Mucosa of rectum (tissue), 2 donors: ENCODE results near the gene RASA4B.
"Not testable (repeated sequence)": the region's sequence is repeated elsewhere in the genome, so short reads cannot be mapped to it uniquely, and the experiment has no call there.

Experiments used
- H3K27ac ChIP-seq, 2 donors: one replicate each; pipeline ENCODE4 v1.7.0; 2013; ENCODE audit warnings: inconsistent platforms in 2 of 2, low read depth in 2 of 2, low read length in 2 of 2
- H3K27me3 ChIP-seq, 2 donors: one replicate each; pipeline ENCODE4 v1.7.0; 2013; ENCODE audit warnings: low read length in 2 of 2; ENCODE audit not compliant: control insufficient read depth in 2 of 2, insufficient read depth in 2 of 2
- H3K36me3 ChIP-seq, 2 donors: one replicate each; pipeline ENCODE4 v1.7.0; 2013; ENCODE audit warnings: low read length in 2 of 2; ENCODE audit not compliant: control insufficient read depth in 2 of 2, insufficient read depth in 2 of 2
- H3K4me1 ChIP-seq, 2 donors: one replicate each; pipeline ENCODE4 v1.7.0; 2013; ENCODE audit warnings: low read length in 2 of 2, mild to moderate bottlenecking in 1 of 2; ENCODE audit not compliant: control insufficient read depth in 2 of 2, insufficient read depth in 2 of 2
- H3K4me3 ChIP-seq, 2 donors: one replicate each; pipeline ENCODE4 v1.7.0; 2013; ENCODE audit warnings: low read length in 2 of 2
- H3K9ac ChIP-seq, 2 donors: one replicate each; pipeline ENCODE4 v1.7.0; 2013; ENCODE audit warnings: low read length in 2 of 2, low read depth in 1 of 2, mild to moderate bottlenecking in 1 of 2
- H3K9me3 ChIP-seq, 2 donors: one replicate each; pipeline ENCODE4 v1.7.0; 2013; ENCODE audit warnings: low read length in 2 of 2; ENCODE audit not compliant: control insufficient read depth in 2 of 2
- donor health status: healthy.
- donor health status: Normal muscosa, but diverticular disease.

The RASA4B gene

DNA sequence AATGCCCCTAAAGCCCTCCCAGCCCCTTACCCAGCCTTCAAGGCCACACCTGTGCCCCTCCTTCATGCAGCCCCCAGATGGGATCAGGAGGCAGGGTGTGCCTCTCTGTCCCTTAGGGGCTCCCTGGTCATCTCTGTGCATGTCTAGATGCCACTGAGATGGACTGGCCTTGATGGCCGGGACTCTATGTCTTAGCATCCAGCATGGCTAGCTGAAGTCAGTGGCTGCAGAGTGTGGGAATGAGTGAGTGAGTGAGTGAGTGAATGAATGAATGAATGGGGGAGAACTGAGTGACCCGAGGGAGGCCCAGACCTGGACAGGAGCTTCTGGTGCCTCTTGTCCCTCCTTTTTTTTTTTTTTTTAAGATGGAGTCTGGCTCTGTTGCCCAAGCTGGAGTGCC lies 14.6 kb upstream of the RASA4B start:
- H3K4me1 ChIP-seq, H3K9me3 ChIP-seq, H3K9ac ChIP-seq, H3K36me3 ChIP-seq, H3K27me3 ChIP-seq, H3K4me3 ChIP-seq, H3K27ac ChIP-seq: not testable (repeated sequence)

GRCh38 chr7:102531583-102531982 lies 14.0 kb upstream of the RASA4B start:
- H3K36me3 ChIP-seq, H3K4me1 ChIP-seq, H3K4me3 ChIP-seq, H3K9me3 ChIP-seq, H3K27me3 ChIP-seq, H3K9ac ChIP-seq, H3K27ac ChIP-seq: not testable (repeated sequence)

DNA sequence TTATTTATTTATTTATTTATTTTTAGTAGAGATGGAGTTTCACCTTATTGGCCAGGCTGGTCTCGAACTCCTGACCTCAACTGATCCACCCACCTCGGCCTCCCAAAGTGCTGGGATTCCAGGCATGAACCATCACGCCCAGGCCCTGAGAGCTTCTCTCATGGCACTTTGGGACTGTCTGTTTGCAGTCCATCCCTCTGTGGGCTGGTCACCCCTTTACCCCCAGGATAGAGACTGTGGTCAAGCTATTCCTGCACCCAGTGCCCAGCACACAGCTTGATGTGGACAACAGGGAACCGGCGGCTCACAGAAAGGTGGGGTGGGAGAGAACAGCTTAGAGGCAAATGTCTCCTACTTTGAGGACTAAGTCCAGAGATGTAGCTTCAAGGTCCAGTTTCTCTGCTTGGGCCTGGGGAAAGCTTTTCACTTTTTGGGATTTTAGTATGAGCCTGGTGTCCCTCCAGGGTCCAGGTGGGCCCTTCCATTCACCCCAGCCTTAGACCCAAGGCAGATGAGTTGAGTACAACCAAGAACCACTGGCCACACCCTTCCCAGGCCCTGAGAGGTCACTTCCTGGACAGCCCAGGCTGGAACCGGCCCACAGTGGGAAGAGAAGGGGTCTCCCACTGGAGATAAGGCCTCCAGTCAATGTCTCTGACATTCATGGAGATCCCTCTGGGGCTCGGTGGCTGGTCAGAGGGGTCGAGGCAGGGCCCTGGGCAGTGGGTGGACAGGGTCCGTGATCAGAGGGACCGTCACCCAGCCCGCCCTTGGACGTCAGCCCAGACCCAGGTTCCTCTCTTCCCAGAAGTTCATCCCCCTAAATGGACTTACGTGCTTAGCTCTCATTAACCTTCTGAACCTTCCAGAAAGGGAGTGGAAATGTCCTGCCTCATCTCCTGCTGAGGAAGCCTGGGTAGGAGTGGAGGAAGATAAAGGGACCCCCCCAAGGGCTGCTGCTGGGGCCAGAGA lies 10.5 kb upstream of the RASA4B start:
- H3K9ac ChIP-seq, H3K9me3 ChIP-seq, H3K4me3 ChIP-seq, H3K36me3 ChIP-seq, H3K27ac ChIP-seq, H3K27me3 ChIP-seq, H3K4me1 ChIP-seq: not testable (repeated sequence)

GRCh38 chr7:102527182-102527581 lies 9.6 kb upstream of the RASA4B start:
- not testable (repeated sequence) for H3K9ac ChIP-seq, H3K9me3 ChIP-seq, H3K36me3 ChIP-seq, H3K4me3 ChIP-seq, H3K4me1 ChIP-seq, H3K27ac ChIP-seq, H3K27me3 ChIP-seq

- H3K9ac ChIP-seq, H3K9me3 ChIP-seq, H3K27ac ChIP-seq, H3K4me3 ChIP-seq, H3K36me3 ChIP-seq, H3K4me1 ChIP-seq, H3K27me3 ChIP-seq: not testable (repeated sequence)
Observed at GRCh38 chr7:102524803-102525202, 7.2 kb upstream of the RASA4B start.

- not testable (repeated sequence) for H3K36me3 ChIP-seq, H3K27ac ChIP-seq, H3K4me3 ChIP-seq, H3K9ac ChIP-seq, H3K27me3 ChIP-seq, H3K9me3 ChIP-seq, H3K4me1 ChIP-seq
Observed at GRCh38 chr7:102520797-102521196, 3.2 kb upstream of the RASA4B start.

DNA sequence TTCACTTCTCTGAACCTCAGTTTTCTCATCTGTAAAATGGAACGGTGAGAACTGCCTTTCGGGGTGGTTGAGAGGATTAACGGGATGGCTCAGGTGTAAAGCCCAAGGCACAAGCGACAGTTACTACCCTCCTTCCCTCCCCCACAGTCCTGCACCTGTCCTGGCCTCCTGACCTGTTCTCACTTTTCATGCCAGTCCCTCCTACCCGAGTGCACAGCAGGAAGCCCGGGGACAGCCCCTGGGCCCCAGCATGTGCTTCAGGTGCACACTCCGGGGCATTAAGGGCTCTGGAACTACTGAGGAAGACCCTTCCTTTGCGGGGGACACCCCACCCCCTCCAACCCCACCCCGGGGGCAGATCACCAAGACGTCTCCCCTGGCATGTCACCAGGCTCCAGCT lies 626 bp downstream of the RASA4B start:
- H3K9me3 ChIP-seq, H3K4me1 ChIP-seq, H3K9ac ChIP-seq: not testable (repeated sequence)

GRCh38 chr7:102515889-102516288 lies 1.7 kb downstream of the RASA4B start:
- H3K27me3 ChIP-seq, H3K27ac ChIP-seq, H3K4me1 ChIP-seq, H3K9ac ChIP-seq, H3K4me3 ChIP-seq, H3K9me3 ChIP-seq, H3K36me3 ChIP-seq: not testable (repeated sequence)

More for the DNA sequence above, 626 bp downstream of the RASA4B start:
- not testable (repeated sequence) for H3K27ac ChIP-seq, H3K36me3 ChIP-seq, H3K27me3 ChIP-seq, H3K4me3 ChIP-seq

DNA sequence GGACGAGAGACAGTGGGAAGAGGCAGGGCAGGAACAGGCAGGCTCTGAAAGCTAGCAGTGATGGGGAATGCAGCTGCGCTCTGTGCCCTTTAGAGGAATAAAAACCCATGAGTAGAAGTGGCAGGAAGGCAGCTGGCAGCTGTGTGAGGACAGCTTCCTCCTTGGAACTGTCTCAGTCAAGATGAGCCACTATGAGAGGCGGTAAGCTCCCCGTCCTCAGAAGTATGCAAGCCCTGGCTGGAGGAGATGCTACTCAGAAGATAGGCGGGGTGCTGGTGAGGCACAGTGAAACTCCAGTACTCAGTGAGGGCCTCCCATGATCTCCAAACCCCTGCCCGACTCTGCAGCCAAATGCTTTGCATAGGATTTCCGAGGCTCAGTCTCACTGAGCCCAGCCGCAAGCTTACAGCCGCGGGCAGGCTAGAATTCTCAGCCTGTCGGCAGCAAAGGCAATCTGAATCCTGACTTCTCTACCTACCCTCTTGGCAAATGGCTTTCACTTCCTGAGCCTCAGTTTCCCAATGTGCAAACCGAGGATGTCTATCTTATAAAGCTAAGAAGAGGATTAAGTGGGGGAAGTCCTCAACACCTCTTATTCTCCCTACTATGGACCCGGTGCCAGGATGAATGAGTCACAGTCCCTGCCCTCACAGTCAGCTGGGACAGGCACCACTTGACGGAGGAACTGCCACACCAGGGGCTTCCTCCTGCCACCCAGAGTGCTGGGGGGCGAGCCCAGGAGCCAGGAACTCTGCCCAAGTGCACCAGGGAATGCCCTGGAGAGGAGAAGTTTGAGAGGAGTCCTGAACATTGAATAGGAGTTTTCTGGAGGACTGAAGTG lies 2.5 kb downstream of the RASA4B start:
- H3K4me3 ChIP-seq, H3K4me1 ChIP-seq, H3K27ac ChIP-seq, H3K9ac ChIP-seq, H3K36me3 ChIP-seq, H3K9me3 ChIP-seq, H3K27me3 ChIP-seq: not testable (repeated sequence)

GRCh38 chr7:102512642-102513221 lies 4.8 kb downstream of the RASA4B start:
- not testable (repeated sequence) for H3K4me1 ChIP-seq, H3K27me3 ChIP-seq, H3K9me3 ChIP-seq, H3K9ac ChIP-seq, H3K4me3 ChIP-seq, H3K36me3 ChIP-seq
- H3K27ac ChIP-seq: peak overlapping the region in 1 of 2 donors; percentile 52
